HG03354 (cell line): ENCODE data around the gene ICAM3.
"Not testable (repeated sequence)": the region's sequence is repeated elsewhere in the genome, so short reads cannot be mapped to it uniquely, and the experiment has no call there.

ENCODE experiments used
- ATAC-seq: cut with Tn5 transposase; IDR thresholded peaks from one replicate; pipeline ENCODE4 v1.9.1; 2021; ENCODE audit warnings: mild to moderate bottlenecking; ENCODE audit not compliant: unreplicated experiment, poor library complexity, severe bottlenecking

The ICAM3 gene

GRCh38 chr19:10339380-10339960 lies at the start of gene ICAM3:
Gene ICAM3, minus strand, starts transcription at chr19:10339624. Its CDS starts 10 bp downstream, at chr19:10339614.
- ATAC-seq: peak; percentile 78

GRCh38 chr19:10388957-10389356 lies 49.5 kb upstream of the ICAM3 start:
- ATAC-seq: no peak

GRCh38 chr19:10384580-10384979 lies 45.2 kb upstream of the ICAM3 start:
- ATAC-seq: no peak

- not testable (repeated sequence) for ATAC-seq
Observed at GRCh38 chr19:10383223-10383499, 43.7 kb upstream of the ICAM3 start.

- ATAC-seq: peak; percentile 90
Observed at GRCh38 chr19:10380313-10381102, 41.1 kb upstream of the ICAM3 start, which contains the start of gene TYK2. Gene TYK2, minus strand, starts transcription at chr19:10380572. Its CDS starts 2,166 bp downstream, at chr19:10378406.

GRCh38 chr19:10379880-10380312 lies 40.5 kb upstream of the ICAM3 start:
- ATAC-seq: no peak

- ATAC-seq: no peak
Observed at GRCh38 chr19:10378124-10378523, 38.7 kb upstream of the ICAM3 start.

- not testable (repeated sequence) for ATAC-seq
Observed at GRCh38 chr19:10377140-10377640, 37.8 kb upstream of the ICAM3 start.

GRCh38 chr19:10374931-10375330 lies 35.5 kb upstream of the ICAM3 start:
- no peak for ATAC-seq

GRCh38 chr19:10372690-10373089 lies 33.3 kb upstream of the ICAM3 start:
- ATAC-seq: no peak

- no peak for ATAC-seq
Observed at GRCh38 chr19:10368101-10368803, 28.8 kb upstream of the ICAM3 start.

GRCh38 chr19:10366950-10367512 lies 27.6 kb upstream of the ICAM3 start:
- not testable (repeated sequence) for ATAC-seq

- no peak for ATAC-seq
Observed at GRCh38 chr19:10365518-10365917, 26.1 kb upstream of the ICAM3 start.

GRCh38 chr19:10364644-10365043 lies 25.2 kb upstream of the ICAM3 start:
- ATAC-seq: no peak

- no peak for ATAC-seq
Observed at GRCh38 chr19:10363789-10364281, 24.4 kb upstream of the ICAM3 start.

- ATAC-seq: no peak
Observed at GRCh38 chr19:10362259-10362658, 22.8 kb upstream of the ICAM3 start.

- no peak for ATAC-seq
Observed at GRCh38 chr19:10361569-10362011, 22.2 kb upstream of the ICAM3 start.

- ATAC-seq: no peak
Observed at GRCh38 chr19:10356431-10356830, 17.0 kb upstream of the ICAM3 start.

- no peak for ATAC-seq
Observed at GRCh38 chr19:10353793-10354391, 14.5 kb upstream of the ICAM3 start.
